ENCODE measurements around the gene ZG16B. TPM values are rescaled to one million over a fixed set of nuclear protein-coding genes. Genes with fewer than 3 reads are reported as not detected.

The ZG16B gene
- total RNA-seq, 1 experiment from 2014 or later: not detected

DNA sequence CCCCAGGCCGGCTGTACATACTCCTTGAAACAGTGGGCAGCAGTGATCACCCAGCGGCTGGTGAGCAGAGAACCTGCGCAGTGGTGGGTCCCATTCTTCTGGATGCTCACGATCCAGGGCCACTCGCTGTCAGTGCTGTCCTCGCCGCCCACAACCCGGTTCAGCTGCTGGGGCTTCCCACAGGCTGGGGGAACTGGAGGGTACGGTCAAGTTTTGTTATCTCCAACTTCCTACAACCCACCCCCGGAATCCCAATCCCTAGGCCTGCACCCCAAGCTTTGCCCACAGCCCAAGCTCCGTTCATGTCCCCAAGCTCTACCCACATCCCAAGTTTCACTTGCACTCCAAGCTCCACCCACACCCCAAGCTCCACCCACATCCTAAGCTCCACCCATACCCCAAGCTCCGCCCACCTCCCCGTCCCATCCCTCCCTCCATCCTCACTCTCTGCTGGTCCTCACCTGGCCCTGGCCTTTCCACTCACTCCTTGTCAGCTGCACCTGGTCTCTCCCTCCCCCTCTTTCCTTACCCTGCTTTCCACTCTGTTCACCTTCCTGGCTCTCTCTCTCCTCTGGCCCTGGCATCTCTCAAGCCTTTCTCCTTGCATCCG lies 26.1 kb downstream of the ZG16B start:
- peak; percentile 76 for DNase-seq (ENCODE audit: low spot score)
- POLR2A ChIA-PET: interaction anchor here (0.9 kb wide), 1 partner anchor 12 kb away, joined by 4 read pairs; no protein-coding TSS in a partner anchor
- H3K27me3 Mint-ChIP-seq (ENCODE audit: low read depth): peaks cover 39% of the 10 kb centered on the region
- peaks cover 8% of the 10 kb centered on the region for H3K36me3 Mint-ChIP-seq
- H3K4me3 Mint-ChIP-seq: no peak overlapping the region
- TF ChIP-seq ZNF138 (CRISPR knock-in tag; conservative IDR thresholded peaks at IDR 0.05) (no peak), ZNF121 (CRISPR knock-in tag; IDR thresholded peaks at IDR 0.05) (no peak), FOXK1 (CRISPR knock-in tag; IDR thresholded peaks at IDR 0.05) (no peak), SMAD3 (CRISPR knock-in tag; IDR thresholded peaks at IDR 0.05; ENCODE audit: borderline replicate concordance) (no peak), ATF1 (CRISPR knock-in tag; IDR thresholded peaks at IDR 0.05) (no peak)
- TF ChIP-seq, protein P1, sequence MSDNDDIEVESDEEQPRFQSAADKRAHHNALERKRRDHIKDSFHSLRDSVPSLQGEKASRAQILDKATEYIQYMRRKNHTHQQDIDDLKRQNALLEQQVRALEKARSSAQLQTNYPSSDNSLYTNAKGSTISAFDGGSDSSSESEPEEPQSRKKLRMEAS (CRISPR knock-in tag; IDR thresholded peaks at IDR 0.05): no peak
- TF ChIP-seq, protein P2, sequence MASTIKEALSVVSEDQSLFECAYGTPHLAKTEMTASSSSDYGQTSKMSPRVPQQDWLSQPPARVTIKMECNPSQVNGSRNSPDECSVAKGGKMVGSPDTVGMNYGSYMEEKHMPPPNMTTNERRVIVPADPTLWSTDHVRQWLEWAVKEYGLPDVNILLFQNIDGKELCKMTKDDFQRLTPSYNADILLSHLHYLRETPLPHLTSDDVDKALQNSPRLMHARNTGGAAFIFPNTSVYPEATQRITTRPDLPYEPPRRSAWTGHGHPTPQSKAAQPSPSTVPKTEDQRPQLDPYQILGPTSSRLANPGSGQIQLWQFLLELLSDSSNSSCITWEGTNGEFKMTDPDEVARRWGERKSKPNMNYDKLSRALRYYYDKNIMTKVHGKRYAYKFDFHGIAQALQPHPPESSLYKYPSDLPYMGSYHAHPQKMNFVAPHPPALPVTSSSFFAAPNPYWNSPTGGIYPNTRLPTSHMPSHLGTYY (CRISPR knock-in tag; IDR thresholded peaks at IDR 0.05): no peak
- TF ChIP-seq, protein P3, sequence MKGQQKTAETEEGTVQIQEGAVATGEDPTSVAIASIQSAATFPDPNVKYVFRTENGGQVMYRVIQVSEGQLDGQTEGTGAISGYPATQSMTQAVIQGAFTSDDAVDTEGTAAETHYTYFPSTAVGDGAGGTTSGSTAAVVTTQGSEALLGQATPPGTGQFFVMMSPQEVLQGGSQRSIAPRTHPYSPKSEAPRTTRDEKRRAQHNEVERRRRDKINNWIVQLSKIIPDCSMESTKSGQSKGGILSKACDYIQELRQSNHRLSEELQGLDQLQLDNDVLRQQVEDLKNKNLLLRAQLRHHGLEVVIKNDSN (CRISPR knock-in tag; IDR thresholded peaks at IDR 0.05): no peak
- TF ChIP-seq, protein P4, sequence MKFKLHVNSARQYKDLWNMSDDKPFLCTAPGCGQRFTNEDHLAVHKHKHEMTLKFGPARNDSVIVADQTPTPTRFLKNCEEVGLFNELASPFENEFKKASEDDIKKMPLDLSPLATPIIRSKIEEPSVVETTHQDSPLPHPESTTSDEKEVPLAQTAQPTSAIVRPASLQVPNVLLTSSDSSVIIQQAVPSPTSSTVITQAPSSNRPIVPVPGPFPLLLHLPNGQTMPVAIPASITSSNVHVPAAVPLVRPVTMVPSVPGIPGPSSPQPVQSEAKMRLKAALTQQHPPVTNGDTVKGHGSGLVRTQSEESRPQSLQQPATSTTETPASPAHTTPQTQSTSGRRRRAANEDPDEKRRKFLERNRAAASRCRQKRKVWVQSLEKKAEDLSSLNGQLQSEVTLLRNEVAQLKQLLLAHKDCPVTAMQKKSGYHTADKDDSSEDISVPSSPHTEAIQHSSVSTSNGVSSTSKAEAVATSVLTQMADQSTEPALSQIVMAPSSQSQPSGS (CRISPR knock-in tag; IDR thresholded peaks at IDR 0.05; ENCODE audit: borderline replicate concordance, low read depth): no peak
- TF ChIP-seq, protein P5, sequence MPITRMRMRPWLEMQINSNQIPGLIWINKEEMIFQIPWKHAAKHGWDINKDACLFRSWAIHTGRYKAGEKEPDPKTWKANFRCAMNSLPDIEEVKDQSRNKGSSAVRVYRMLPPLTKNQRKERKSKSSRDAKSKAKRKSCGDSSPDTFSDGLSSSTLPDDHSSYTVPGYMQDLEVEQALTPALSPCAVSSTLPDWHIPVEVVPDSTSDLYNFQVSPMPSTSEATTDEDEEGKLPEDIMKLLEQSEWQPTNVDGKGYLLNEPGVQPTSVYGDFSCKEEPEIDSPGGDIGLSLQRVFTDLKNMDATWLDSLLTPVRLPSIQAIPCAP (CRISPR knock-in tag; IDR thresholded peaks at IDR 0.05): no peak
- H3K4me1 Mint-ChIP-seq: peaks cover 5% of the 10 kb centered on the region
- ATAC-seq: peak; percentile 38
- H3K27ac Mint-ChIP-seq: no peak overlapping the region
- H3K9me3 Mint-ChIP-seq: peaks cover 16% of the 10 kb centered on the region
- CTCF ChIA-PET: interaction anchor here (0.6 to 1.9 kb wide), 12 partner anchors 12 to 279 kb away, joined by 3 to 13 read pairs (median 5); partner anchors contain the start of genes FLYWCH2, PRSS21, PRSS41 and ZNF213

DNA sequence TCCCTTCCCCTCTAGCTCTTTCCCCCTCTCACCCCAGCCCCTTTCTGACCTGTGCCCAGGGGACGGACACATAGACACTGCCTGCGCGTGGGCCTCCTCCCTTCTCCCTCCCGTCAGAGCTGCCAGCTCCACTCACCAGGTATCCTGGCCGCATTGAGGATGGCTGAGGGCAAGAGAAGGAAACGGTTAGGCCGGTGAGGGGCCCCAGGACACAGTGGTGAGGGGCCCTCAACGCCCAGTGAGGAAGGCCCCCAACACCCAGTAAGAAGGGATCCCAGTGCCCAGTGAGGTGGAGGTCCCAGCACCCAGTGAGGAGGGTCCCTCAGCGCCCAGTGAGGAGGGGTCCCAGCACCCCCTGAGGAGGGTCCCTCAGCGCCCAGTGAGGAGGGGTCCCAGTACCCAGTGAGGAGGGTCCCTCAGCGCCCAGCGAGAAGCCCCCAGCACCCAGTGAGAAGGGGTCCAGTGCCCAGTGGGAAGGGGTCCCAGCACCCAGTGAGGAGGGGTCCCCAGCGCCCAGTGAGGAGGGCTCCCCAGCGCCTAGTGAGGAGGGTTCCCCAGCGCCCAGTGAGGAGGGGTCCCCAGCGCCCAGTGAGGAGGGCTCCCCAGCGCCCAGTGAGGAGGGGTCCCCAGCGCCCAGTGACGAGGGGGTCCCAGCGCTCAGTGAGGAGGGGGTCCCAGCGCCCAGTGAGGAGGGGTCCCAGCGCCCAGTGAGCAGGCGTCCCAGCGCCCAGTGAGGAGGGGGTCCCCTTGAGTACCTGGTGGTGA lies 26.8 kb downstream of the ZG16B start:
- Mint-ChIP-seq H3K36me3 (peaks cover 8% of the 10 kb centered on the region), H3K27ac (no peak overlapping the region), H3K4me1 (peaks cover 5% of the 10 kb centered on the region), H3K4me3 (no peak overlapping the region), H3K27me3 (ENCODE audit: low read depth) (peaks cover 43% of the 10 kb centered on the region), H3K9me3 (peaks cover 21% of the 10 kb centered on the region)
- ChIA-PET POLR2A (interaction anchor here (0.9 kb wide), 1 partner anchor 11 kb away, joined by 4 read pairs; no protein-coding TSS in a partner anchor), CTCF (interaction anchor here (0.6 to 2.5 kb wide), 14 partner anchors 11 to 278 kb away, joined by 3 to 13 read pairs (median 5); partner anchors contain the start of genes FLYWCH2, PRSS41 and ZNF213)
- no peak for DNase-seq (ENCODE audit: low spot score)
- ATAC-seq: no peak
- TF ChIP-seq PRRX2 (CRISPR knock-in tag; IDR thresholded peaks at IDR 0.05) (no peak), NR1H2 (CRISPR knock-in tag; IDR thresholded peaks at IDR 0.05) (no peak), MYBL2 (CRISPR knock-in tag; IDR thresholded peaks at IDR 0.05) (no peak), NR2C2 (CRISPR knock-in tag; IDR thresholded peaks at IDR 0.05) (no peak), TEAD1 (CRISPR knock-in tag; IDR thresholded peaks at IDR 0.05) (no peak)
- TF ChIP-seq, protein P6, sequence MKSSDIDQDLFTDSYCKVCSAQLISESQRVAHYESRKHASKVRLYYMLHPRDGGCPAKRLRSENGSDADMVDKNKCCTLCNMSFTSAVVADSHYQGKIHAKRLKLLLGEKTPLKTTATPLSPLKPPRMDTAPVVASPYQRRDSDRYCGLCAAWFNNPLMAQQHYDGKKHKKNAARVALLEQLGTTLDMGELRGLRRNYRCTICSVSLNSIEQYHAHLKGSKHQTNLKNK (CRISPR knock-in tag; IDR thresholded peaks at IDR 0.05): no peak
- TF ChIP-seq, protein P7, sequence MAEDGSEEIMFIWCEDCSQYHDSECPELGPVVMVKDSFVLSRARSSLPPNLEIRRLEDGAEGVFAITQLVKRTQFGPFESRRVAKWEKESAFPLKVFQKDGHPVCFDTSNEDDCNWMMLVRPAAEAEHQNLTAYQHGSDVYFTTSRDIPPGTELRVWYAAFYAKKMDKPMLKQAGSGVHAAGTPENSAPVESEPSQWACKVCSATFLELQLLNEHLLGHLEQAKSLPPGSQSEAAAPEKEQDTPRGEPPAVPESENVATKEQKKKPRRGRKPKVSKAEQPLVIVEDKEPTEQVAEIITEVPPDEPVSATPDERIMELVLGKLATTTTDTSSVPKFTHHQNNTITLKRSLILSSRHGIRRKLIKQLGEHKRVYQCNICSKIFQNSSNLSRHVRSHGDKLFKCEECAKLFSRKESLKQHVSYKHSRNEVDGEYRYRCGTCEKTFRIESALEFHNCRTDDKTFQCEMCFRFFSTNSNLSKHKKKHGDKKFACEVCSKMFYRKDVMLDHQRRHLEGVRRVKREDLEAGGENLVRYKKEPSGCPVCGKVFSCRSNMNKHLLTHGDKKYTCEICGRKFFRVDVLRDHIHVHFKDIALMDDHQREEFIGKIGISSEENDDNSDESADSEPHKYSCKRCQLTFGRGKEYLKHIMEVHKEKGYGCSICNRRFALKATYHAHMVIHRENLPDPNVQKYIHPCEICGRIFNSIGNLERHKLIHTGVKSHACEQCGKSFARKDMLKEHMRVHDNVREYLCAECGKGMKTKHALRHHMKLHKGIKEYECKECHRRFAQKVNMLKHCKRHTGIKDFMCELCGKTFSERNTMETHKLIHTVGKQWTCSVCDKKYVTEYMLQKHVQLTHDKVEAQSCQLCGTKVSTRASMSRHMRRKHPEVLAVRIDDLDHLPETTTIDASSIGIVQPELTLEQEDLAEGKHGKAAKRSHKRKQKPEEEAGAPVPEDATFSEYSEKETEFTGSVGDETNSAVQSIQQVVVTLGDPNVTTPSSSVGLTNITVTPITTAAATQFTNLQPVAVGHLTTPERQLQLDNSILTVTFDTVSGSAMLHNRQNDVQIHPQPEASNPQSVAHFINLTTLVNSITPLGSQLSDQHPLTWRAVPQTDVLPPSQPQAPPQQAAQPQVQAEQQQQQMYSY (CRISPR knock-in tag; IDR thresholded peaks at IDR 0.05): no peak
- TF ChIP-seq, protein P3 (CRISPR knock-in tag; IDR thresholded peaks at IDR 0.05): no peak
- TF ChIP-seq, protein P8, sequence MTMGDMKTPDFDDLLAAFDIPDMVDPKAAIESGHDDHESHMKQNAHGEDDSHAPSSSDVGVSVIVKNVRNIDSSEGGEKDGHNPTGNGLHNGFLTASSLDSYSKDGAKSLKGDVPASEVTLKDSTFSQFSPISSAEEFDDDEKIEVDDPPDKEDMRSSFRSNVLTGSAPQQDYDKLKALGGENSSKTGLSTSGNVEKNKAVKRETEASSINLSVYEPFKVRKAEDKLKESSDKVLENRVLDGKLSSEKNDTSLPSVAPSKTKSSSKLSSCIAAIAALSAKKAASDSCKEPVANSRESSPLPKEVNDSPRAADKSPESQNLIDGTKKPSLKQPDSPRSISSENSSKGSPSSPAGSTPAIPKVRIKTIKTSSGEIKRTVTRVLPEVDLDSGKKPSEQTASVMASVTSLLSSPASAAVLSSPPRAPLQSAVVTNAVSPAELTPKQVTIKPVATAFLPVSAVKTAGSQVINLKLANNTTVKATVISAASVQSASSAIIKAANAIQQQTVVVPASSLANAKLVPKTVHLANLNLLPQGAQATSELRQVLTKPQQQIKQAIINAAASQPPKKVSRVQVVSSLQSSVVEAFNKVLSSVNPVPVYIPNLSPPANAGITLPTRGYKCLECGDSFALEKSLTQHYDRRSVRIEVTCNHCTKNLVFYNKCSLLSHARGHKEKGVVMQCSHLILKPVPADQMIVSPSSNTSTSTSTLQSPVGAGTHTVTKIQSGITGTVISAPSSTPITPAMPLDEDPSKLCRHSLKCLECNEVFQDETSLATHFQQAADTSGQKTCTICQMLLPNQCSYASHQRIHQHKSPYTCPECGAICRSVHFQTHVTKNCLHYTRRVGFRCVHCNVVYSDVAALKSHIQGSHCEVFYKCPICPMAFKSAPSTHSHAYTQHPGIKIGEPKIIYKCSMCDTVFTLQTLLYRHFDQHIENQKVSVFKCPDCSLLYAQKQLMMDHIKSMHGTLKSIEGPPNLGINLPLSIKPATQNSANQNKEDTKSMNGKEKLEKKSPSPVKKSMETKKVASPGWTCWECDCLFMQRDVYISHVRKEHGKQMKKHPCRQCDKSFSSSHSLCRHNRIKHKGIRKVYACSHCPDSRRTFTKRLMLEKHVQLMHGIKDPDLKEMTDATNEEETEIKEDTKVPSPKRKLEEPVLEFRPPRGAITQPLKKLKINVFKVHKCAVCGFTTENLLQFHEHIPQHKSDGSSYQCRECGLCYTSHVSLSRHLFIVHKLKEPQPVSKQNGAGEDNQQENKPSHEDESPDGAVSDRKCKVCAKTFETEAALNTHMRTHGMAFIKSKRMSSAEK (CRISPR knock-in tag; IDR thresholded peaks at IDR 0.05; ENCODE audit: borderline replicate concordance): no peak

All from WTC11 (cell line).